ENCODE results near the gene EFNA4. TPM values are rescaled to one million over a fixed set of nuclear protein-coding genes. Genes with fewer than 3 reads are reported as not detected.
"Not testable (repeated sequence)": the region's sequence is repeated elsewhere in the genome, so short reads cannot be mapped to it uniquely, and the experiment has no call there.

Gene EFNA4
- total RNA-seq, 1 experiment from 2014 or later, result 36.7 TPM

DNA sequence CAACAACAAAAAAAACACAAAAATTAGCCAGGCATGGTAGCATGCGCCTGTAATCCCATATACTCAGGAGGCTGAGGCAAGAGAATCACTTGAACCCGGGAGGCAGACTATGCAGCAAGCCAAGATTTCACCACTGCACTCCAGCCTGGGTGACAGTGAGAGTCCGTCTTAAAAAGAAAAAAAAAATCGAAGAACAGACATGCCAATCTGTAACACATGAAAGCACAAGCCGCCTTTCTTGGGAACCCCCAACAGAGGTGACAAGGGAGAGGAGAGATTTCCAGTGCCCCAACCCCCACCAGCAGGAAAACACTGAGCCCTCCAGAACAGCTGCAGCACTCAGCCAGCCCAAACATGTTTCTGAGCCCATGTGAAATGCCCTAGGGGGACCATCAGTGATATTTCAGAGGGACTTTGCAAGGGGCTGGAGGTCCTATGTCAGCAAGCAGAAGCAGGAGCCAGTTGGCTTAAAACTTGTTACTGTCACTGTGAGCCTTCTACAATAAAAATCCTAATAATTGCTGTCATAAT is 50.0 kb downstream of the EFNA4 start:
- intact Hi-C loops (cut with micrococcal nuclease), result no loop called here
- H3K9ac ChIP-seq (ENCODE audit: low read length), result no peak overlapping the region
- ChIA-PET CTCF (no interaction called here), POLR2A (ENCODE audit: unreplicated experiment) (no interaction called here)
- no peaks in the 10 kb centered on the region for H3K79me2 ChIP-seq (ENCODE audit: low read length)
- no peak overlapping the region for H3K27ac ChIP-seq (ENCODE audit: low read length)
- H4K20me1 ChIP-seq (ENCODE audit: low read length), result no peaks in the 10 kb centered on the region
- no peak for DNase-seq
- no peak for TF ChIP-seq CTCF (conservative IDR thresholded peaks at IDR 0.05; ENCODE audit: low read depth, low read length)
- TF ChIP-seq EZH2 (IDR thresholded peaks at IDR 0.05; ENCODE audit: low read length, unreplicated experiment), result no peak
- TF ChIP-seq EZH2phosphoT487 (IDR thresholded peaks at IDR 0.05; ENCODE audit: borderline replicate concordance, low read length), result no peak
- H3K4me3 ChIP-seq (ENCODE audit: low read length), result no peak overlapping the region
- H3K9me2 ChIP-seq (replicated peaks; ENCODE audit: low read length), result no peaks in the 10 kb centered on the region
- no peaks in the 10 kb centered on the region for H3K9me3 ChIP-seq (ENCODE audit: low read length)
- no peak overlapping the region for H3K4me2 ChIP-seq (ENCODE audit: low read length)
- no peaks in the 10 kb centered on the region for H3F3A ChIP-seq (ENCODE audit: low read length, unreplicated experiment)
- H3K27me3 ChIP-seq (ENCODE audit: low read length), result no peaks in the 10 kb centered on the region
- no peaks in the 10 kb centered on the region for H3K36me3 ChIP-seq (ENCODE audit: low read depth, low read length)
- 0 out of 2 replicates have a peak, but pooled peaks cover 4% of the 10 kb centered on the region for H3K4me1 ChIP-seq (ENCODE audit: insufficient read depth, low read length)
- H2AFZ ChIP-seq (ENCODE audit: low read length), result no peak overlapping the region
- ATAC-seq, result no peak
- no TSS peak for BruUV-seq (replicated peaks)

GRCh38 chr1:155116113-155116764 is 52.7 kb downstream of the EFNA4 start:
- Histone ChIP-seq H2AFZ (ENCODE audit: low read length) (no peak overlapping the region), H3F3A (ENCODE audit: low read length, unreplicated experiment) (no peaks in the 10 kb centered on the region), H3K36me3 (ENCODE audit: low read depth, low read length) (no peaks in the 10 kb centered on the region), H3K9me2 (replicated peaks; ENCODE audit: low read length) (no peaks in the 10 kb centered on the region), H4K20me1 (ENCODE audit: low read length) (no peaks in the 10 kb centered on the region), H3K9ac (ENCODE audit: low read length) (no peak overlapping the region), H3K9me3 (ENCODE audit: low read length) (no peaks in the 10 kb centered on the region), H3K79me2 (ENCODE audit: low read length) (no peaks in the 10 kb centered on the region), H3K4me2 (ENCODE audit: low read length) (no peak overlapping the region), H3K27me3 (ENCODE audit: low read length) (no peaks in the 10 kb centered on the region), H3K4me1 (ENCODE audit: insufficient read depth, low read length) (0 out of 2 replicates have a peak, but pooled peaks cover 4% of the 10 kb centered on the region), H3K27ac (ENCODE audit: low read length) (no peak overlapping the region), H3K4me3 (ENCODE audit: low read length) (no peak overlapping the region)
- ChIA-PET POLR2A (ENCODE audit: unreplicated experiment) (no interaction called here), CTCF (no interaction called here)
- DNase-seq (no peak), ATAC-seq (no peak)
- TF ChIP-seq EZH2phosphoT487 (IDR thresholded peaks at IDR 0.05; ENCODE audit: borderline replicate concordance, low read length), result no peak
- no peak for TF ChIP-seq CTCF (conservative IDR thresholded peaks at IDR 0.05; ENCODE audit: low read depth, low read length)
- TF ChIP-seq EZH2 (IDR thresholded peaks at IDR 0.05; ENCODE audit: low read length, unreplicated experiment), result no peak
- BruUV-seq (replicated peaks), result no TSS peak
- intact Hi-C loops (cut with micrococcal nuclease), result no loop called here

DNA sequence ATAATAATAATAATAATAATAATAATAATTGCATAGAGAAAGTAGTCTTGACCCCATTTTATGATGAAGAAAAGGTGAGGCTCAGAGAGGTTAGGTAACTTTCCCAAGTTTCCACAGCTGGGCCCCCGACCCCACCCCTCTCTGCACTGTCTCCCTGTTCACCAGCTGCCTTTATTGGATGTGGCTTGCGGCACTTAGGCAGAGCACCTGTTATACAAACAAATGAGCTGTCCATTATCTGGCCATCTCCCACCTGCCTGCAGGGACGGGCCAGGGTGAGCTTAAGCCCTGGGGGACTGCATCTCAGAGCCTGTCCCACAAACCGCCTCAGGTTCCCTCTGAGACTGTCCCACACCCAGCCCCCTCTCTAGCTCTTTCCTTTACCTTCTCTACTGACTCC is 54.1 kb downstream of the EFNA4 start:
- no peak for TF ChIP-seq EZH2 (IDR thresholded peaks at IDR 0.05; ENCODE audit: low read length, unreplicated experiment)
- no peak for TF ChIP-seq CTCF (conservative IDR thresholded peaks at IDR 0.05; ENCODE audit: low read depth, low read length)
- no peak for TF ChIP-seq EZH2phosphoT487 (IDR thresholded peaks at IDR 0.05; ENCODE audit: borderline replicate concordance, low read length)
- Histone ChIP-seq H3K36me3 (ENCODE audit: low read depth, low read length) (no peaks in the 10 kb centered on the region), H3K27me3 (ENCODE audit: low read length) (no peaks in the 10 kb centered on the region), H3K9me3 (ENCODE audit: low read length) (no peaks in the 10 kb centered on the region), H3K4me1 (ENCODE audit: insufficient read depth, low read length) (0 out of 2 replicates have a peak, but pooled peaks cover 4% of the 10 kb centered on the region), H3K4me3 (ENCODE audit: low read length) (no peak overlapping the region), H3K9me2 (replicated peaks; ENCODE audit: low read length) (no peaks in the 10 kb centered on the region), H4K20me1 (ENCODE audit: low read length) (no peaks in the 10 kb centered on the region), H2AFZ (ENCODE audit: low read length) (no peak overlapping the region), H3F3A (ENCODE audit: low read length, unreplicated experiment) (no peaks in the 10 kb centered on the region), H3K9ac (ENCODE audit: low read length) (no peak overlapping the region), H3K4me2 (ENCODE audit: low read length) (no peak overlapping the region), H3K79me2 (ENCODE audit: low read length) (no peaks in the 10 kb centered on the region), H3K27ac (ENCODE audit: low read length) (no peak overlapping the region)
- ChIA-PET POLR2A (ENCODE audit: unreplicated experiment) (interaction anchor here (0.5 kb wide), 1 partner anchor 416 kb away, joined by 3 read pairs; no protein-coding TSS in a partner anchor), CTCF (interaction anchor here (0.7 kb wide), 1 partner anchor 454 kb away, joined by 3 read pairs; no protein-coding TSS in a partner anchor)
- BruUV-seq (replicated peaks), result no TSS peak
- intact Hi-C loops (cut with micrococcal nuclease), result no loop called here
- DNase-seq (peak; percentile 71), ATAC-seq (peak; percentile 70)

GRCh38 chr1:155118090-155118489 is 54.5 kb downstream of the EFNA4 start:
- H3K9me3 ChIP-seq (ENCODE audit: low read length); DNase-seq; POLR2A ChIA-PET (ENCODE audit: unreplicated experiment); H4K20me1 ChIP-seq (ENCODE audit: low read length); H3K4me3 ChIP-seq (ENCODE audit: low read length); ATAC-seq; H2AFZ ChIP-seq (ENCODE audit: low read length); H3F3A ChIP-seq (ENCODE audit: low read length, unreplicated experiment); H3K79me2 ChIP-seq (ENCODE audit: low read length); H3K36me3 ChIP-seq (ENCODE audit: low read depth, low read length); H3K4me1 ChIP-seq (ENCODE audit: insufficient read depth, low read length); BruUV-seq (replicated peaks); H3K4me2 ChIP-seq (ENCODE audit: low read length); H3K9ac ChIP-seq (ENCODE audit: low read length); intact Hi-C loops (cut with micrococcal nuclease); H3K27me3 ChIP-seq (ENCODE audit: low read length); H3K27ac ChIP-seq (ENCODE audit: low read length); H3K9me2 ChIP-seq (replicated peaks; ENCODE audit: low read length): not testable (repeated sequence)
- CTCF ChIA-PET, result interaction anchor here (0.7 kb wide), 1 partner anchor 455 kb away, joined by 3 read pairs; no protein-coding TSS in a partner anchor

All from PC-3 (cell line).